HG03558 (cell line): Measurements from ENCODE around the gene CDK1.
A peak's percentile ranks its signal among the peaks of the same experiment; 100 is the strongest.
"Not testable (repeated sequence)": the region's sequence is repeated elsewhere in the genome, so short reads cannot be mapped to it uniquely, and the experiment has no call there.

Experiments used
- ATAC-seq: cut with Tn5 transposase; IDR thresholded peaks from one replicate; pipeline ENCODE4 v1.9.1; 2021; ENCODE audit warnings: moderate number of reproducible peaks; ENCODE audit not compliant: unreplicated experiment; ENCODE audit errors: extremely low read depth

CDK1 gene

GRCh38 chr10:60809157-60809556, 30.9 kb downstream of the CDK1 start:
- ATAC-seq: no peak

- ATAC-seq: no peak
Observed at GRCh38 chr10:60810437-60811182, 32.3 kb downstream of the CDK1 start.

- ATAC-seq: peak; percentile 77
Observed at GRCh38 chr10:60816628-60817397, 38.5 kb downstream of the CDK1 start.

- no peak for ATAC-seq
Observed at GRCh38 chr10:60817398-60817805, 39.1 kb downstream of the CDK1 start.

- no peak for ATAC-seq
Observed at GRCh38 chr10:60818134-60818770, 40.0 kb downstream of the CDK1 start.

- no peak for ATAC-seq
Observed at GRCh38 chr10:60819271-60819670, 41.0 kb downstream of the CDK1 start.

- no peak for ATAC-seq
Observed at GRCh38 chr10:60820093-60820754, 41.9 kb downstream of the CDK1 start.

GRCh38 chr10:60821656-60822055, 43.4 kb downstream of the CDK1 start:
- no peak for ATAC-seq

- no peak for ATAC-seq
Observed at GRCh38 chr10:60822809-60823208, 44.5 kb downstream of the CDK1 start.

- ATAC-seq: no peak
Observed at GRCh38 chr10:60823324-60823723, 45.0 kb downstream of the CDK1 start.

- ATAC-seq: no peak
Observed at GRCh38 chr10:60825520-60825919, 47.2 kb downstream of the CDK1 start.

- no peak for ATAC-seq
Observed at GRCh38 chr10:60827791-60828488, 49.7 kb downstream of the CDK1 start.

- no peak for ATAC-seq
Observed at GRCh38 chr10:60828489-60828852, 50.2 kb downstream of the CDK1 start.

- not testable (repeated sequence) for ATAC-seq
Observed at GRCh38 chr10:60832136-60832535, 53.9 kb downstream of the CDK1 start.

GRCh38 chr10:60834401-60834800, 56.1 kb downstream of the CDK1 start:
- ATAC-seq: no peak

GRCh38 chr10:60835049-60835448, 56.8 kb downstream of the CDK1 start:
- ATAC-seq: no peak

- ATAC-seq: not testable (repeated sequence)
Observed at GRCh38 chr10:60841227-60841626, 62.9 kb downstream of the CDK1 start.

- no peak for ATAC-seq
Observed at GRCh38 chr10:60842694-60843093, 64.4 kb downstream of the CDK1 start.
